Measurements from ENCODE around the gene UBE4A. TPM values are rescaled to one million over a fixed set of nuclear protein-coding genes. Genes with fewer than 3 reads are reported as not detected.

The UBE4A gene
- polyA plus RNA-seq, 1 of the 3 experiments (the other 2 are of a cell fraction) = 7.7 TPM

GRCh38 chr11:118438314-118438931, 79.0 kb downstream of the UBE4A start (continued):
- TF ChIP-seq CTCF (IDR thresholded peaks at IDR 0.05) (no peak), GATA2 (CRISPR knock-in tag; IDR thresholded peaks at IDR 0.05) (no peak), TCF12 (IDR thresholded peaks at IDR 0.05) (no peak), FOXM1 (IDR thresholded peaks at IDR 0.05; ENCODE audit: low read depth) (no peak), GABPA (IDR thresholded peaks at IDR 0.05; ENCODE audit: low read depth) (no peak), SIN3A (IDR thresholded peaks at IDR 0.05; ENCODE audit: borderline replicate concordance, low read depth, low read length) (peak; percentile 85; the same call in 1 of the 2 replicates)

- peaks cover 73% of the 10 kb centered on the region for H4K20me1 ChIP-seq (ENCODE audit: insufficient read depth)
- H3K9me2 ChIP-seq = no peaks in the 10 kb centered on the region
- no peaks in the 10 kb centered on the region for H3K27me3 ChIP-seq (ENCODE audit: insufficient read depth)
- H3K36me3 ChIP-seq (replicated peaks in 1 of 2; ENCODE audit: control insufficient read depth in 1 of 2, insufficient read depth in 2 of 2, low read length in 1 of 2) = peaks cover 18 to 21% of the 10 kb centered on the region in 2 experiments
- H3K9me3 ChIP-seq = no peaks in the 10 kb centered on the region
- no peak for TF ChIP-seq FOXJ3 (CRISPR knock-in tag; IDR thresholded peaks at IDR 0.05)
- TF ChIP-seq PBX3 (IDR thresholded peaks at IDR 0.05) = no peak
- no peak for TF ChIP-seq USF2 (IDR thresholded peaks at IDR 0.05; ENCODE audit: borderline replicate concordance, low read depth, low read length)
- TF ChIP-seq SIN3A (IDR thresholded peaks at IDR 0.05; ENCODE audit: borderline replicate concordance, low read depth, low read length) = no peak
- no peak for TF ChIP-seq FOSL2 (IDR thresholded peaks at IDR 0.05; ENCODE audit: borderline replicate concordance, low read depth)
- TF ChIP-seq MEF2A (IDR thresholded peaks at IDR 0.05; ENCODE audit: borderline replicate concordance, low read depth) = no peak
- no peak for TF ChIP-seq IRF3 (IDR thresholded peaks at IDR 0.05; ENCODE audit: low read depth, low read length)
- no peak for TF ChIP-seq SMC3 (IDR thresholded peaks at IDR 0.05; ENCODE audit: low read depth, low read length)
- TF ChIP-seq JUND (IDR thresholded peaks at IDR 0.05) = no peak
- no peak for TF ChIP-seq MAX (IDR thresholded peaks at IDR 0.05; ENCODE audit: low read depth)
- TF ChIP-seq USF1 (IDR thresholded peaks at IDR 0.05; ENCODE audit: borderline replicate concordance, low read depth) = no peak
- no peak for TF ChIP-seq POLR2AphosphoS5 (IDR thresholded peaks at IDR 0.05; ENCODE audit: low read depth, low read length)
- peak overlapping the region; percentile 30; the same call in 1 of the 2 replicates for H3K9ac ChIP-seq
- no peak overlapping the region for H2AFZ ChIP-seq (ENCODE audit: low read depth)
- H3K4me2 ChIP-seq = peak overlapping the region; percentile 98; the same call in 1 of the 2 replicates
- H3F3A ChIP-seq (replicated peaks; ENCODE audit: insufficient read depth) = peaks cover 28% of the 10 kb centered on the region
- H3K79me2 ChIP-seq (ENCODE audit: insufficient read depth) = peaks cover 81% of the 10 kb centered on the region
- CTCF ChIA-PET = no interaction called here
- H3K4me1 ChIP-seq (ENCODE audit: control insufficient read depth in 1 of 2, insufficient read depth in 2 of 2, low read depth in 1 of 2, low read length in 1 of 2) = peaks cover 27 to 29% of the 10 kb centered on the region in 2 experiments; a peak in 3 of 4 replicates
- peak overlapping the region in 1 of 2 experiments; percentile 91; a peak in 1 of 4 replicates for H3K27ac ChIP-seq (ENCODE audit: low read depth in 2 of 2, low read length in 1 of 2)
- DNase-seq = no peak
- POLR2A ChIA-PET = interaction anchor here (0.7 kb wide), 1 partner anchor 250 kb away, joined by 5 read pairs; no protein-coding TSS in a partner anchor
- no peak overlapping the region for H3K4me3 ChIP-seq (ENCODE audit: low read depth in 2 of 2, low read length in 1 of 2)
Observed at GRCh38 chr11:118439646-118440045, 80.2 kb downstream of the UBE4A start.

All from SK-N-SH (cell line).